SK-N-SH (cell line): Measurements from ENCODE around the gene TMEM95. TPM values are rescaled to one million over a fixed set of nuclear protein-coding genes. Genes with fewer than 3 reads are reported as not detected.
A peak's percentile ranks its signal among the peaks of the same experiment; 100 is the strongest.

Experiments
- CTCF ChIA-PET: fragments of 300-600, 350-600 bp; formaldehyde crosslinking; extraction: SDS; loops from one replicate; lab custom pipeline; 2021; lab: Yijun Ruan, JAX
- POLR2A ChIA-PET: fragments of 350-600 bp; sonication (Branson Sonifier 250); formaldehyde crosslinking; extraction: SDS; loops from one replicate; lab custom pipeline; 2020; ENCODE audit warnings: antibody characterized with exemption, inconsistent platforms; lab: Yijun Ruan, JAX
- DNase-seq: peaks from one replicate; pipeline ENCODE4 v3.0.0; 2012
- H2AFZ ChIP-seq: fragments of 200-600 bp; sonication (generic); 2 replicates; pipeline ENCODE4 v1.8.1; 2016; ENCODE audit warnings: antibody characterized with exemption, mild to moderate bottlenecking, low read depth
- H3F3A ChIP-seq: fragments of 200-600 bp; sonication (generic); replicated peaks from 2 replicates; pipeline ENCODE3; 2016; ENCODE audit warnings: antibody characterized with exemption, mild to moderate bottlenecking; ENCODE audit not compliant: insufficient read depth
- H3K27ac ChIP-seq, 2 experiments: fragments of 200-500 bp in 1 of 2; fragments of 200-600 bp in 1 of 2; sonication (Bioruptor generic) in 1 of 2; sonication (generic), shearing (Covaris generic) in 1 of 2; 2 replicates each; pipeline versions ENCODE4 v1.5.1 to v1.6.1; 2014 to 2016; ENCODE audit warnings: low read depth in 2 of 2, inconsistent platforms in 1 of 2, low read length in 1 of 2, mild to moderate bottlenecking in 1 of 2, mixed read lengths in 1 of 2
- H3K27me3 ChIP-seq: fragments of 200-600 bp; sonication (generic), shearing (Covaris generic); 2 replicates; pipeline ENCODE4 v1.6.1; 2016; ENCODE audit warnings: mixed run types; ENCODE audit not compliant: insufficient read depth
- H3K36me3 ChIP-seq, 2 experiments: fragments of 200-500 bp in 1 of 2; fragments of 200-600 bp in 1 of 2; sonication (Bioruptor generic) in 1 of 2; sonication (generic) in 1 of 2; replicated peaks in 1 of 2; 2 replicates each; pipeline versions ENCODE3 to v1.5.1; 2014 to 2016; ENCODE audit warnings: low read length in 1 of 2, mild to moderate bottlenecking in 1 of 2; ENCODE audit not compliant: insufficient read depth in 2 of 2, control insufficient read depth in 1 of 2
- H3K4me1 ChIP-seq, 2 experiments: fragments of 200-500 bp in 1 of 2; fragments of 200-600 bp in 1 of 2; sonication (Bioruptor generic) in 1 of 2; sonication (generic), shearing (Covaris generic) in 1 of 2; 2 replicates each; pipeline versions ENCODE4 v1.5.1 to v1.6.1; 2014 to 2016; ENCODE audit warnings: low read depth in 1 of 2, low read length in 1 of 2, mixed run types in 1 of 2; ENCODE audit not compliant: insufficient read depth in 2 of 2, control insufficient read depth in 1 of 2
- H3K4me2 ChIP-seq: fragments of 200-600 bp; sonication (generic), shearing (Covaris generic); 2 replicates; pipeline ENCODE4 v1.6.1; 2017; ENCODE audit warnings: mixed run types
- H3K4me3 ChIP-seq, 2 experiments: fragments of 200-500 bp in 1 of 2; fragments of 200-600 bp in 1 of 2; sonication (Bioruptor generic) in 1 of 2; sonication (generic), shearing (Covaris generic) in 1 of 2; 2 replicates each; pipeline versions ENCODE4 v1.5.1 to v1.8.1; 2014 to 2016; ENCODE audit warnings: low read depth in 2 of 2, inconsistent platforms in 1 of 2, low read length in 1 of 2, mild to moderate bottlenecking in 1 of 2, mixed read lengths in 1 of 2, moderate library complexity in 1 of 2
- H3K79me2 ChIP-seq: fragments of 200-600 bp; sonication (generic); 2 replicates; pipeline ENCODE4 v1.8.1; 2017; ENCODE audit warnings: mild to moderate bottlenecking; ENCODE audit not compliant: insufficient read depth
- H3K9ac ChIP-seq: fragments of 200-600 bp; sonication (generic); 2 replicates; pipeline ENCODE4 v1.6.1; 2017; ENCODE audit warnings: mixed run types
- H3K9me2 ChIP-seq: fragments of 200-600 bp; sonication (generic); 2 replicates; pipeline ENCODE4 v1.6.1; 2017; ENCODE audit warnings: mixed run types
- H3K9me3 ChIP-seq: fragments of 200-600 bp; sonication (generic); 2 replicates; pipeline ENCODE4 v1.6.1; 2017; ENCODE audit warnings: mixed run types, mild to moderate bottlenecking, moderate library complexity
- H4K20me1 ChIP-seq: fragments of 200-600 bp; sonication (generic); 2 replicates; pipeline ENCODE4 v1.6.1; 2017; ENCODE audit warnings: mild to moderate bottlenecking, mixed run types; ENCODE audit not compliant: insufficient read depth
- CTCF ChIP-seq: fragments of 200-600 bp; sonication (generic); IDR thresholded peaks from 2 replicates; pipeline ENCODE4 v1.6.1; 2017; ENCODE audit warnings: antibody characterized with exemption, mild to moderate bottlenecking, moderate library complexity
- EP300 ChIP-seq, 2 experiments: IDR thresholded peaks; 2 replicates each; pipeline versions ENCODE4 v1.4.0 to v1.6.1; 2012; ENCODE audit warnings: borderline replicate concordance in 1 of 2, low read depth in 1 of 2, low read length in 1 of 2
- EZH2phosphoT487 ChIP-seq: fragments of 200-600 bp; sonication (generic); IDR thresholded peaks from 2 replicates; pipeline ENCODE4 v1.6.1; 2017; ENCODE audit warnings: low read depth, mixed run types, mild to moderate bottlenecking, antibody characterized with exemption, moderate library complexity, borderline replicate concordance
- FOXM1 ChIP-seq: IDR thresholded peaks from 2 replicates; pipeline ENCODE4 v1.4.0; 2012; ENCODE audit warnings: low read depth, mild to moderate bottlenecking
- GATA2 ChIP-seq: sonication (generic); formaldehyde crosslinking; IDR thresholded peaks from 2 replicates; pipeline ENCODE4 v1.5.0; 2020; ENCODE audit warnings: mild to moderate bottlenecking, missing genetic modification reagents
- IRF3 ChIP-seq: fragments of 150-350 bp; IDR thresholded peaks from 2 replicates; pipeline ENCODE4 v1.6.1; 2016; ENCODE audit warnings: mild to moderate bottlenecking, low read depth, low read length
- MXI1 ChIP-seq: IDR thresholded peaks from 2 replicates; pipeline ENCODE4 v1.6.1; 2012; ENCODE audit warnings: mild to moderate bottlenecking, low read depth, low read length, improper control_type of control experiment
- NRF1 ChIP-seq: IDR thresholded peaks from 2 replicates; pipeline ENCODE4 v1.6.1; 2012; ENCODE audit warnings: low read depth, mild to moderate bottlenecking, low read length
- POLR2AphosphoS5 ChIP-seq: IDR thresholded peaks from 2 replicates; pipeline ENCODE4 v1.6.1; 2012; ENCODE audit warnings: low read depth, low read length
- RCOR1 ChIP-seq: fragments of 150-350 bp; IDR thresholded peaks from 2 replicates; pipeline ENCODE4 v1.6.1; 2017; ENCODE audit warnings: antibody characterized with exemption, low read length
- REST ChIP-seq: IDR thresholded peaks from 2 replicates; pipeline ENCODE4 v1.6.1; 2012; ENCODE audit warnings: mild to moderate bottlenecking, low read depth, low read length, moderate library complexity
- TAF1 ChIP-seq: IDR thresholded peaks from 2 replicates; pipeline ENCODE4 v1.6.1; 2012; ENCODE audit warnings: low read depth, mild to moderate bottlenecking, low read length, moderate library complexity, borderline replicate concordance
- TEAD4 ChIP-seq: IDR thresholded peaks from 2 replicates; pipeline ENCODE4 v1.4.0; 2012; ENCODE audit warnings: mild to moderate bottlenecking, borderline replicate concordance; ENCODE audit not compliant: insufficient read depth
- USF1 ChIP-seq: IDR thresholded peaks from 2 replicates; pipeline ENCODE4 v1.4.0; 2012; ENCODE audit warnings: low read depth, borderline replicate concordance
- WGBS: methylation state at CpG from one replicate; pipeline ENCODE4 v1.1.6; 2017; ENCODE audit warnings: low lambda C conversion rate; 5-methylcytosine and 5-hydroxymethylcytosine counted together
- polyA plus RNA-seq, 3 experiments: library from polyadenylated mRNA; depleted of rRNA; stranded (reverse); fragments of >200 nt; gene quantifications; 2 replicates each; pipeline ENCODE4 v1.2.3, GENCODE V29; 2012

TMEM95 gene
- polyA plus RNA-seq, 1 of the 3 experiments (the other 2 are of a cell fraction): not detected

- no peaks in the 10 kb centered on the region for H3K9me3 ChIP-seq
- no peaks in the 10 kb centered on the region for H3K36me3 ChIP-seq
- peaks cover 15 to 27% of the 10 kb centered on the region in 2 experiments; a peak in 2 of 4 replicates for H3K4me1 ChIP-seq
- CTCF ChIA-PET: interaction anchor here (0.8 to 4.8 kb wide), 13 partner anchors 7 to 303 kb away, joined by 3 to 25 read pairs (median 4); partner anchors contain the start of genes ACAP1, NEURL4, SENP3 and SLC2A4
- H3K27me3 ChIP-seq: peaks cover 2% of the 10 kb centered on the region; the same call in 1 of the 2 replicates
- no peaks in the 10 kb centered on the region; the same call in 1 of the 2 replicates for H4K20me1 ChIP-seq
- 86% methylated on average over 19 of the region's 19 CpGs for WGBS
- H3K4me2 ChIP-seq: peak overlapping the region; percentile 100; the same call in 1 of the 2 replicates
- H2AFZ ChIP-seq: no peak overlapping the region
- peaks cover 18% of the 10 kb centered on the region for H3F3A ChIP-seq
- H3K27ac ChIP-seq: no peak overlapping the region
- H3K4me3 ChIP-seq: no peak overlapping the region
- H3K79me2 ChIP-seq: peaks cover 28% of the 10 kb centered on the region
- TF ChIP-seq REST (no peak), CTCF (no peak), IRF3 (no peak)
- no peaks in the 10 kb centered on the region for H3K9me2 ChIP-seq
- no peak for DNase-seq
- POLR2A ChIA-PET: no interaction called here
- H3K9ac ChIP-seq: no peak overlapping the region
These were observed 6.3 kb upstream of the TMEM95 start for GRCh38 chr17:7348478-7349242.

- POLR2A ChIA-PET: interaction anchor here (0.6 to 1.0 kb wide), 3 partner anchors 22 to 850 kb away, joined by 3 to 4 read pairs (median 3); no protein-coding TSS in a partner anchor
- WGBS: 4% methylated on average over 11 of the region's 91 CpGs
- no peak for TF ChIP-seq GATA2 (CRISPR knock-in tag)
- peak; percentile 36; the same call in 1 of the 2 replicates for TF ChIP-seq POLR2AphosphoS5
- peak; percentile 17; the same call in 1 of the 2 replicates for TF ChIP-seq MXI1
- TF ChIP-seq EZH2phosphoT487: no peak
- no peak for TF ChIP-seq TAF1
- TF ChIP-seq TEAD4: peak; percentile 97
- 0 out of 2 replicates have a peak, but pooled peaks have one; percentile 2 for TF ChIP-seq USF1
- no peak for TF ChIP-seq RCOR1
- TF ChIP-seq FOXM1: no peak
- peak in 1 of 2 experiments; percentile 14; a peak in 1 of 4 replicates for TF ChIP-seq EP300 (IDR thresholded peaks at IDR 0.05; ENCODE audit: borderline replicate concordance in 1 of 2, low read depth in 1 of 2, low read length in 1 of 2)
- 0 out of 2 replicates have a peak, but pooled peaks have one; percentile 40 for TF ChIP-seq NRF1
These were observed 3.1 kb upstream of the TMEM95 start, which contains the start of gene KCTD11 for GRCh38 chr17:7351665-7352502. Gene KCTD11 (plus strand): TSS chr17:7352162.

More at GRCh38 chr17:7351665-7352502, 3.1 kb upstream of the TMEM95 start, which contains the start of gene KCTD11:
- Histone ChIP-seq H3K4me3 (peak within 1 kb of the TSS; percentile 69 to 97), H3K27me3 (no peaks in the 10 kb centered on the region), H3K79me2 (peaks cover 38% of the 10 kb centered on the region), H3K36me3 (no peaks in the 10 kb centered on the region), H3K4me2 (peak within 1 kb of the TSS; percentile 100), H3K4me1 (peaks cover 19 to 48% of the 10 kb centered on the region in 2 experiments; a peak in 2 of 4 replicates), H3K9me3 (no peaks in the 10 kb centered on the region), H3F3A (peaks cover 16% of the 10 kb centered on the region), H2AFZ (peak within 1 kb of the TSS; percentile 68), H4K20me1 (no peaks in the 10 kb centered on the region; the same call in 1 of the 2 replicates), H3K27ac (peak within 1 kb of the TSS; percentile 88 to 99), H3K9me2 (no peaks in the 10 kb centered on the region), H3K9ac (peak within 1 kb of the TSS; percentile 100)
- CTCF ChIA-PET: interaction anchor here (0.5 to 5.2 kb wide), 16 partner anchors 10 to 266 kb away, joined by 3 to 52 read pairs (median 3); partner anchors contain the start of genes ACAP1 and SENP3
- DNase-seq: peak; percentile 89
